HG02798 (cell line): ENCODE measurements around the gene C5.
"Not testable (repeated sequence)": the region's sequence is repeated elsewhere in the genome, so short reads cannot be mapped to it uniquely, and the experiment has no call there.

ENCODE experiments used
- ATAC-seq: cut with Tn5 transposase; IDR thresholded peaks from one replicate; pipeline ENCODE4 v1.9.1; 2021; ENCODE audit warnings: mild to moderate bottlenecking; ENCODE audit not compliant: unreplicated experiment, poor library complexity

The C5 gene

DNA sequence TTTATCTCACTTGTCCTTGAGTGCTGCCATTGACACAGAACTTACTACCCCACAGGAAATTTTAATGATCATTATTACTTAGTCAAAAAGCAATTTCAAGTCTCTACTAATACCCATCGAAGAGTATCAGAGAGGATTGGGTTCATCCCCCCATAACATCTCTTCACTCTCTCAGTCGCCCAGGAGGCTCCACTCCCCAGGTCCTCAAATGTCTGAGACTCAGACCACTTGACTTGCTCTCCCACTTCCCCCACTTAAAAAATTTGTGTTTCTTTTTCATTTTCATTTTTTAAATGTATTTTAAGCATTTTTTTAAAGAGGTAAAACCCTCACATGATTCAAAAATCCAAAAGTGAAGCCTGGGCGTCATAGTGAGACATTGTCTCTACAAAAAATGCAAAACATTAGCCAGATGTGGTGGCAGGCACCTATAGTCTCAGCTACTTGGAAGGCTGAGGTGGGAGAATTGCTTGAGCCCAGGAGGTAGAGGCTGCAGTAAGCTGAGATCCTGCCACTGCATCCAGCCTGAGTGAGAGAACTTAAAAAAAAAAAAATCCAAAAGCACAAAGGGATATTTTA, 66.7 kb downstream of the C5 start:
- ATAC-seq: peak; percentile 62

GRCh38 chr9:120982836-120983235, 67.2 kb downstream of the C5 start:
- ATAC-seq: no peak

DNA sequence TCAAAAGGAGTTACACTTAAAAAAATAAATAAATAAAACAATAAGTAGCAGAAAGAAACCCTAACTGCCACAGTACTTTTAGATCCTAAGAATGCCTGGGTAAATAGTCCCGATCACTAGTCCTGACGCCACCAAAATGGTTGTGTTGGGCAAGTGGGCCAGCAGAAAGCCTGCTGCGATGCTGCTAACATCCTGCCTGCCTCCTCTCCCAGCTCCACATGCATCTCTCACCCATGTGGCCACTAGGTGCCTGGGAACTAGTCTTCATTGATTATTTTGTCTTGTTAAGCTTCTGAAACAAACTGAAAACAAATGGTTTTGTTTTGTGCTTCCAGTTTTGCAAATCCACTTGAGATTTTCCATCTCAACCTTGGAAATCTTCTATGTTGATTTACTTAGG, 69.1 kb downstream of the C5 start:
- ATAC-seq: no peak

DNA sequence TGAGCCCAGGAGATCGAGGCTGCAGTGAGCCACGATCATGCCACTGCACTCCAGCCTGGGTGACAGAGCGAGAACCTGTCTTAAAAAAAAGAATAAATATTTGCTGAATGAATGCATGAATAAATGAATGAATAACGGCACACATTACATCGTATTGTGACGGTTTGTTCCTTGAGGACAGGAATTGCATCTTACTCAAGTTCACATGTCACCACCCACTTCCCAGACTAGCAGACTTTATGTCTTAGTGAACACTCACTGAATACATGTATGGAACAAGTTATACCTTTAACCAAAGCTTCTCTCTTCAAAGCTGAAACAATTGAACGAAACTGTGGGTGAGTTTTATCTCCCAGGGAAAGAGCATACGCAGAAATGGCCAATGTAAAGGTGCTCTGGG, 70.3 kb downstream of the C5 start:
- ATAC-seq: no peak

- ATAC-seq: no peak
Measured at GRCh38 chr9:120978987-120979386, 71.1 kb downstream of the C5 start.

DNA sequence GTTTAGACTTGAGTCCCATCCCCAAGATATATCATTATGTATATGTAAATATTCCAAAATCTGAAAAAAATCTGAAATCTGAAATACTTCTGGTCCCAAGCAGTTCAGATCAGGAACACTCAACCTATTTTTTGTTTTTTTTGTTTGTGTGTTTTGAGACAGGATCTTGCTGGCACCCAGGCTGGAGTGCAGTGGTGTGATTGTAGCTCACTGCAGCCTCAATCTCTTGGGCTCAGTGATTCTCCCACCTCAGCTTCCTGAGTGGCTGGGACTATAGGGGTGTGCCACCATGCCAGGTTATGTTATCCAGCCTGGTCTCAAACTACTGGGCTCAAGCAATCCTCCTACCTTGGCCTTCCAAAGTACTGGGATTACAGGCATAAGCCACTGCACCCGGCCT, 72.8 kb downstream of the C5 start:
- no peak for ATAC-seq

DNA sequence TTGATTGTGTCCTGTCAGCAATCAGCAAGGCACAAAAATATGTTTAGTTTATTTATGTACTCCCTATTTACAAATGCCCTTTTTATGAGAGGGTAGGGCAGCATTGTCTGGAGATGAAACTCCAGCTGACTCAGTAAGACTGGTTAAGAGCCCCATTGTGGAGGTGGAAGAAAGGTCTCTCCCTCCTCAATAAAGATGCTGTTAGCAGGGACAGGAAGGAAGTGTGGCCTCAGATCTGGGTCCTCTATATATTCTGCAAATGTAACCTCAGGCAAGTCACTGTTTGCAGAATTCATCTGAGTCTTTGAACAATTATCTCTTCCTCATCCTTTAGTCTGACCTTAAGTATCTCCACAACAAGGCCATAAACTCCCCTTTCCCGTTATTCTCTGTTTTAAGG, 75.2 kb downstream of the C5 start:
- no peak for ATAC-seq

GRCh38 chr9:120974181-120974580, 75.9 kb downstream of the C5 start:
- no peak for ATAC-seq

- ATAC-seq: peak; percentile 53
Measured at GRCh38 chr9:120971938-120972337, 78.1 kb downstream of the C5 start.

GRCh38 chr9:120971471-120971870, 78.6 kb downstream of the C5 start:
- ATAC-seq: not testable (repeated sequence)

DNA sequence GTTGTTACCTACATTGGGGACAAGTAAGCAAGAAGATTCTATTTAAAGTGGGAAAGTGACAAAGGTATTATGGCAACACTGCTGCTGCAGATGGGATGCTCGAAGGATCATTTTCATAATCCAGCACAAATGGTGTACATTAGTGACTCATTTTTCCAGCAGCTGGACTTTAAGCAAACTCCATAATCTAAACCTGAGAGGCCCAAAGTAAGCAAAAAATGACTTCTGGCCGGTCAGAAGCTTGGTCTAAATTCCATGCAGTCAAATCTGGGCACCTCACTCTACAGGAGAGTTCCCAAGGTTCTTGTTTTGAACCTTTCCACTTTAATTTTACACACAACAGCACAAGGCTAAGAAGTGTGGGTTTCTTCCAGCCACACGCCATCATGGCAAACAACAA, 79.8 kb downstream of the C5 start:
- ATAC-seq: no peak

DNA sequence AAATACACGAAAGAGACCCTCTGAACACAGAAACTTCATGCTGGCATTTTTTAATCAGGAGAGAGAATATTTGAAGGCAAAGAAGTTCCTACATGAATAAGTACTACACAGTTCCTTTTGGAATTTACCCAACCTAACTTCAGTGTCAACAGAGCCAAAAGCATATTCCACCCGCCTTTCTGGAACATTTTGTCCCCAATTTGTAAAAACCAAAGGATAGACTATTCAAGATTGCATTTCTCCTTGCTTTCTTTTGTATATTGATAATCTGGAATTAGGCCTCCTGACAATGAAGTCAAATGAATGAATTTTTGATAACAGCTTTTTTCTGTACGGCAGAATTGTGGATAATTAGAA, 84.1 kb downstream of the C5 start:
- ATAC-seq: no peak

DNA sequence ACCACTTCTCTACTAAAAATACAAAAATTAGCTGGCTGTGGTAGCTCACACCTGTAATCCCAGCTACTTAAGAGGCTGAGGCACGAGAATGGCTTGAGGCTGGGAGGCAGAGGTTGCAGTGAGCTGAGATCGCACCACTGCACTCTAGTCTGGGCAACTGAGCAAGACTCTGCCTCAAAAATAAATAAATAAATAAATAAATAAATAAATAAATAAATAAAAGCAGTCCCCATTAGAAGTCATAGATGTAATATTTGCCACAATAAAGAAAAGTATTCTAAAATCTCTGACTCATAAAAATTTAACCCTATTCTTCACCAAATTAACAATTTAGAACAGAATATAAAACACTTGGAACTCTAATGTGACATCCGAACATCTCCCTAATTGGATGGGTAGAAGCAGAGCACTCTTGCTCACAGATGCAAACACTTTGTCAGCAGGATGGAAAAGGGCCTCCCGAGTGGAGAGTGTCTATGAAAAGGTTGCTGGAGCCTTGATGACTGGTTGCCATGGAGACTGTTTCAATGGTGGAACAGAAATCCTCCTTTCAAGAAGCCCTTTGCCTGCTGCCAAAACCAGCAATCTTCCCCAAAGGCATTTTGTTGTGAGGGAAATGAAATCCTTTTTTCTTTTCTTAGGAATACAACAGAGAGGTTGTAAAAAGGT, 84.6 kb downstream of the C5 start:
- no peak for ATAC-seq

- no peak for ATAC-seq
Measured at GRCh38 chr9:120961936-120962335, 88.1 kb downstream of the C5 start.

DNA sequence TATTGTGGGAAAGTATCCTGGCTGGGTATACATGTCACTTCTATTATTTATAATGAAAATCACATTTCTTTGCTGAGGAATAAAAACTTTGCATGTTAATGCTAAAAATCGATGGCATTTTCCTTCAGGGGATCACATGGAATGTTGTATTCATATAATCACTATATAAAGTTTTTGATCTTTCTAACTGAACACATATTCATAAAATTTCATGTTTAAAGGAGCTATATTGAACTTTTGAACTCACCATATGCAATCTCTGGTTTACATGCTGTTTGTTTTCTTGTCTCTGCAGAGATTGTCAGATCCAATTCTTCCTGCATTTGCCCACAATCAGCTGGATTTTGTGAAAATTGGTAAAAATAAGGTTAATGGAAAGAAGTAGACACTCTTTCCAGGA, 90.1 kb downstream of the C5 start:
- ATAC-seq: no peak

DNA sequence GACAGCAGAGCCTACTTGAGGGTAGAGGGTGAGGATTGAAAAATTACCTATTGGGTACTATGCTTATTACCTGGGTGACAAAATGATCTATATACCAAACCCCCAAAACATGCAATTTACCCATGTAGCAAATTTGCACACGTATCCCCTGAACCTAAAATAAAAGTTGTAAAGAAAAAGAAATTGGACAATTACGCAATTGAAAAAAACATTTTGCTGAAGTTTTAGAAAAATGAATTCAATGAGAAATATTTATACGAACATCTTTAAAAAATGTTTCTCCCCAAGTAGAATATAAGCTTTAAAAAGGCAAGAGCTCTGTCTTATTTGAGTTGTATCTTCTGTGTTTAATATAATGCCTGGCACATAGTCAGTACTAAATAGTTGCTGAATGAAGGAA, 93.2 kb downstream of the C5 start:
- no peak for ATAC-seq

GRCh38 chr9:120951960-120952618, 98.0 kb downstream of the C5 start:
- no peak for ATAC-seq

DNA sequence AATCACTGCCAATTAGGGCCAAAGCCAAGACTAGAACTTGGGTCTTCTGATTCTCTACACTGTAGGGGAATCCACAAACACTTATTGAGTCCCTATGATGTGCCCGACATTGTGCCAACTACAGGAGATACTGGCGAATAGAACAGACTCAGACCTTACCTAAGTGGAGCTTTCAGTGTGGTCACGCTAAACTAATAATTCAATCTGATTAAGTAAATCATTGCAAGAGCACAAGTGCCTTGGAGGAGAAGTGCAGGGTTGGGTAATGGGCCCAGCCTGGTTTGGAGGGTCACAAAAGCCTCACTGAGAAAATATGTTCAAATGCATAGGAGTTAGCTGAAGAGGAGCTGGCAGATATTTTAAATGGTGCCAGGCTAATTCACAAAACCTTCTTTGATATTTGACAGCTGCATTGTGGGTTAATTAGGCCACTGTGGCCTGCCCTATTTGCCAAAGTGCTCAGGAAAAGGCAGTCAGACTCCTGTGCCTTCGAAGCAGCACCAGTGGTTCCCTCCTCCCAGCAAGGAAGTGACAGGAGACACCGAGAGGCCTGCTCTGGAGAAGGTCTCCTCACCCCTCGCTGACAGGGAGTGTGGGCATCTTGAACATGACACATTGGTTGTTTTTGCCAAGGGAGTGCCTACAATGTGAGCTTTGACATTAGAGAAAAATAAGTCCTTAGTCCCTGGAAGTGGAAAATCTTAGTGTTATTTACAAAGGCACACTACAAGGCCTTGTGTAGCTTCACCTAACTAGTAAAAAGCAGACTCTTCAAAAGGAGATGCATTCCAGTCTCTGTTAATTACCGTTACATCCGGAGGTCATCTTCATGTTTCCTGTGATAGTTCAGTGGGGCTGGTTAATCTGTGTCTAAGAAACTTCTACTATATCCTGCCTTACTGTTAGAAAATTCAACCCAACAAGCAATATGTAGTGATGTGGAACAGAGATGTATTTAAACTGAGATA, 99.4 kb downstream of the C5 start:
- ATAC-seq: no peak

DNA sequence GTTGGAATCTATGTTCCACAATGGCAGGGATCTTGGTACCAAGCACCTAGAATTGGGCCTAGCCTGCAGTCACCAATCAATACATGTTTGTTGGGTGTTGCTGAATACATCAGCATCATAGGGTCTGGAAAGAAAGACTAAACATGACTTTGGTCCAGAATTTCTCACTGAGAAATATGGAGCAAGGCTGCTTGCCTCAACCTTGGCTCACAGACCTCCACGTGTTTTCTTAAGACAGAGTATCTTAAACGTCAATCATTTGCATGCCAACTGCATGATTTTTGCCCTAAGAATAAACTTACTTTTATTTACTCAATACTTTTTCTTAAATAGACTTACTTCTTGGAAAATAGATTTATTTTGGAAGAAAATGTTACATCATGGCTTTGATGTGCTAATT, 100.8 kb downstream of the C5 start:
- no peak for ATAC-seq

GRCh38 chr9:120948824-120949223, 101.3 kb downstream of the C5 start:
- no peak for ATAC-seq

- ATAC-seq: no peak
Measured at GRCh38 chr9:120947222-120947621, 102.9 kb downstream of the C5 start.
